NCI-H128 (cell line): Measurements from ENCODE around the gene USP34.
"Not testable (repeated sequence)": the region's sequence is repeated elsewhere in the genome, so short reads cannot be mapped to it uniquely, and the experiment has no call there.

Experiments used
- DNase-seq: peaks from one replicate; lab custom pipeline; 2025; ENCODE audit not compliant: unreplicated experiment; lab: John Stamatoyannopoulos, UW

The USP34 gene, protein sequence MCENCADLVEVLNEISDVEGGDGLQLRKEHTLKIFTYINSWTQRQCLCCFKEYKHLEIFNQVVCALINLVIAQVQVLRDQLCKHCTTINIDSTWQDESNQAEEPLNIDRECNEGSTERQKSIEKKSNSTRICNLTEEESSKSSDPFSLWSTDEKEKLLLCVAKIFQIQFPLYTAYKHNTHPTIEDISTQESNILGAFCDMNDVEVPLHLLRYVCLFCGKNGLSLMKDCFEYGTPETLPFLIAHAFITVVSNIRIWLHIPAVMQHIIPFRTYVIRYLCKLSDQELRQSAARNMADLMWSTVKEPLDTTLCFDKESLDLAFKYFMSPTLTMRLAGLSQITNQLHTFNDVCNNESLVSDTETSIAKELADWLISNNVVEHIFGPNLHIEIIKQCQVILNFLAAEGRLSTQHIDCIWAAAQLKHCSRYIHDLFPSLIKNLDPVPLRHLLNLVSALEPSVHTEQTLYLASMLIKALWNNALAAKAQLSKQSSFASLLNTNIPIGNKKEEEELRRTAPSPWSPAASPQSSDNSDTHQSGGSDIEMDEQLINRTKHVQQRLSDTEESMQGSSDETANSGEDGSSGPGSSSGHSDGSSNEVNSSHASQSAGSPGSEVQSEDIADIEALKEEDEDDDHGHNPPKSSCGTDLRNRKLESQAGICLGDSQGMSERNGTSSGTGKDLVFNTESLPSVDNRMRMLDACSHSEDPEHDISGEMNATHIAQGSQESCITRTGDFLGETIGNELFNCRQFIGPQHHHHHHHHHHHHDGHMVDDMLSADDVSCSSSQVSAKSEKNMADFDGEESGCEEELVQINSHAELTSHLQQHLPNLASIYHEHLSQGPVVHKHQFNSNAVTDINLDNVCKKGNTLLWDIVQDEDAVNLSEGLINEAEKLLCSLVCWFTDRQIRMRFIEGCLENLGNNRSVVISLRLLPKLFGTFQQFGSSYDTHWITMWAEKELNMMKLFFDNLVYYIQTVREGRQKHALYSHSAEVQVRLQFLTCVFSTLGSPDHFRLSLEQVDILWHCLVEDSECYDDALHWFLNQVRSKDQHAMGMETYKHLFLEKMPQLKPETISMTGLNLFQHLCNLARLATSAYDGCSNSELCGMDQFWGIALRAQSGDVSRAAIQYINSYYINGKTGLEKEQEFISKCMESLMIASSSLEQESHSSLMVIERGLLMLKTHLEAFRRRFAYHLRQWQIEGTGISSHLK (N-terminal part only)

DNA sequence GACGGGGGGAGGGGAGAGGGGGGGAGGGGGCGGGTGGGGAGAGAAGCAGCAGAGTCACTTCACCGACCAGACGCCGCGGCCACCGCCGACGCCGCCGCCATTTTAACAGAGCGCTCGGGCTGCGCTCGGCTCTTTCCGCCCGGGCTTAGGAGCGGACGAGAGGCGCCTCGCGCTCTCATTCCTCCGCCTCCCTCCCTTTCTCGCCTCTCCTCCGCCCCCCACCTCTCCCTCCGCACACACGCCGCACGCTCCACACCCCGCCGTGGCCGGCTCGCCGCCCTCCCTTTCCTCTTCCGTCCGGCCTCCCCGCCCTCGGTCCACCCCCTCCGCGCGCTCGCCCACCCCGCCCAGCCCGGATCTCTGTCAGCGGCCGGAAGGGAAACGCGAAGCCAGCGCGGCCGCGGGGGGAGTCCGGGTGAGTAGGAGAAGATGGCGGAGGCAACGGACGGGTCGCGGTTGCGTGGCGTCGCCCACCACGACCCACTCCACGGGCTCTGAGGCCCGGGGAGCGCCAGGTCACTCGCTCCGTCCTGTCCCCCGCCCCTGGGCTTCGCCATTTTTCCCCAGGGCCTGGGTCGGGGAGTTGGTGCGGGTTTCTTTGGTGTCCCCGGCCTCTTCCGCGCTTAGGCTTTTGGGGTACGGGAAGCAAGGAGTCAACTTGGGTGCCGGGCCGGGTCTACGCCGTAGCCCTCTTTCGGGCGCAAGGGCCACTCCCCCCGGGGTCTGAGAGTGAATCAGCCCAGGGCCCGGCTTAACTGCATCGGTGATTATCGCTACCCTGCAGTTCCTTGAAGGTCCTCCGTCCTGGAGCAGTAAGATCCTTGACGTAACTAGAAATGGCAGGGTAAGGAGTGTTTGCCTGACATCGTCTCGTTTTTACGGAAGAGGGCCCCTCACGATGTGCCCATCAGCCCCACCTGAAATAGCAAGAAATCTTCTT is at the start of gene USP34:
Gene USP34 (minus strand): TSS at position 123 of the 940 bp plus-strand sequence. CDS start 395 bp downstream, outside the sequence.
- peak; percentile 56 for DNase-seq

DNA sequence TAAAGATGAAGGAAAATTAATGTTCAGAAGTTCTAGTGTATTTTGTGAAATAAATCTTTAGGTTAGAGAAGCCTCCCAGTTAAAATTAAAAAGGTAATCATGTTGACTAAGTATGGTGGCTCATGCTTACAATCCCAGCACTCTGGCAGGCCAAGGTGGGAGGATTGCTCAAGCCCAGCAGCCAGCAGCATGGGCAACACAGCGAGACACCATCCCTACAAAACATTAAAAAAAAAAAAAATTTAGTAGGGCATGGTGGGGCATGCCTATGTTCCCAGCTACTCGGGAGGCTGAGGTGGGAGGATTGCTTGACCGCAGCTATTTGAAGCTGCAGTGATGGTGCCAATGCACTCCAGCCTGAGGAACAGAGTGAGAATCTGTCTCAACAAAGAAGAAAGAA is 49.4 kb upstream of the USP34 start:
- no peak for DNase-seq

DNA sequence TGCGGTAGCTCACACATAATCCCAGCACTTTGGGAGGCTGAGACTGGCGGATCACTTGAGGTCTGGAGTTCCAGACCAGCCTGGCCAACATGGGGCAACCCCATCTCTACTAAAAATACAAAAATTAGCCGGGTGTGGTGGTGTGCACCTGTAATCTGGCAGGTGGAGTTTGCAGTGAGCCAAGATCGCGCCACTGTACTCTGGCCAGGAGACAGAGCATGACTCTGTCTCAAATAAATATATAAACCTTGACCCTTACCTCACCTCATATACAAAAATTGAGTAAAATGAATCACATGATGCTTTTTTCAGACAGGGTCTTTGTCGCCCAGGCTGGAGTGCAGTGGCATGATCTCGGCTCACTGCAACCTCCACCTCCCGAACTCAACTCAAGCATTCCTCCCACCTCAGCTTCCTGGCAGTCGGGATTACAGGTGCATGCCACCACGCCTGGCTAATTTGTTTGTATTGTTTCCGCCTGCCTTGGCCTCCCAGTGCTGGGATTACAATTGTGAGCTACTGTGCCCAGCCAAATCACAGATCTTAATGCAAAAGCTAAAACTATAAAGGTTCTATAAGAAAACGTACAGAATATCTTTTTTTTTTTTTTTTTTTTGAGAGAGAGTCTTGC is 42.0 kb upstream of the USP34 start:
- DNase-seq = no peak

DNA sequence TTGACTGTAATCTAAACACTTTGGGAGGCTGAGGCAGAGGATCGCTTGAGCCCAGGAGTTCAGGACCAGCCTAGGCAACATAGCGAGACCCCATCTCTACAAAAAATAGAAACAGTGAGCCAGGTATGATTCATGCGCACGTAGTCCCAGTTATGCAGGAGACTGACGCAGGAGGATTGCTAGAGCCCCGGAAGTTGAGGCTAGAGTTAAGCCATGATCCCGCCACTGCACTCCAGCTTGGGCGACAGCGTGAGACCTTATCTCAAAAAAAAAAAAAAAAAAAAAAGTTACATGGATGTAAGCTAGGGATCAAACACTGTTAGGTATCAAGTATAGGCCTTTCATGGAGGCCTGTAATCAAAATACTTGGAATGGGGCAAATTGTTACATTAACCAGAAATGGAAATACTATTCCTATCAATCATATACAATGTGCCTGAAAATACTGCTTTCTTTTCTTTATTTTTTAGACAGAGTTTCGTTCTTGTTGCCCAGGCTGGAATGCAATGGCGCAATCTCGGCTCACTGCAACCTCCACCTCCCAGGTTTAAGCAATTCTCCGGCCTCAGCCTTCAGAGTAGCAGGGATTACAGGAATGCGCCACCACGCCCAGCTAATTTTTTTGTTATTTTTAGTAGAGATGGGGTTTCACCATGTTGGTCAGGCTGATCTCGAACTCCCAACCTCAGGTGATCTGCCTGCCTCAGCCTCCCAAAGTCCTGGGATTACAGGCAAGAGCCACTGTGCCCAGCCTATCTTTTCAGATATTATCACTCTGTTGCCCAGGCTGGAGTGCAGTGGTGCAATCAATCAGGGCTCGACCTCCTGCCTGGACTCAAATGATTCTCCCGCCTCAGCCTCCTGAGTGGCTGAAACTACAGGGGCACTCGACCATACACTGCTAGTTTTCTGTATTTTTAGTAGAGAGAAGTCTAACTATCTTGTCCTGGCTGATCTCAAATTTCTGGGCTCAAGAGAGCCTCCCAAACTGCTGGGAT is 40.1 kb upstream of the USP34 start:
- DNase-seq = no peak

DNA sequence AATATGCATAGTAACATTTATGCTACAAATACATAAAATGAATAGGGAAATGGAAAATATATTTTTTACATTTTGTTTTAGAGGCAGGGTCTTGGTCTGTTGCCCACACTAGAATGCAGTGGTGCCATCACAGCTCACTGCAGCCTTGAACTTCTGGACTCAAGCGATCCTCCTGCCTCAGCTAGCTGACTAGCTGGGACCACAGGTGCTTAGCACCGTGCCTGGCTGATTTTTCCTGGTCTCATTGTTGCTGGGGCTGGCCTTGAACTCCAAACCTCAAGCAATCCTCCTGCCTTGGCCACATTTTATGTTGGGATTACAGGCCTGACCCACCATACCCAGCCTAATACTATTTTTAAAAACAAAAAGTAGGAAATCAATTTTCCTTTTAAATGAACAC is 34.1 kb upstream of the USP34 start:
- DNase-seq = no peak

DNA sequence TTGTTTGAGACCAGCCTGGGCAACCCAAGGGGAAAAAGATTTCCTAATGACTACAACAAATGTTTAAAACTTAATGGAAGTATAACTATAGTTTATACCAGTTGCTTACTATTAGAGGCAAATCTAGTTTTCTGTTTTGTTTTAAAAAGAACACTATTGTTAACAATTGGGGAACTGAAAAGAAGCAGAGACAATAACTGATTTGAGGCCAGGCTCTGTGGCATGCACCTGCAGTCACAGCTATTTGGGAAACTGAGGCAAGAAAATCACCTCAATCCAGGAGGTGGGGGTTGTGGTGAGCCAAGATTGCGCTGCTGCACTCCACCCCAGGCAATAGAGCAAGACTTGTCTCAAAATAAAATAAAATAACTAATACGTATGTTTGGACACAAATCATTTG is 28.2 kb upstream of the USP34 start:
- no peak for DNase-seq

DNA sequence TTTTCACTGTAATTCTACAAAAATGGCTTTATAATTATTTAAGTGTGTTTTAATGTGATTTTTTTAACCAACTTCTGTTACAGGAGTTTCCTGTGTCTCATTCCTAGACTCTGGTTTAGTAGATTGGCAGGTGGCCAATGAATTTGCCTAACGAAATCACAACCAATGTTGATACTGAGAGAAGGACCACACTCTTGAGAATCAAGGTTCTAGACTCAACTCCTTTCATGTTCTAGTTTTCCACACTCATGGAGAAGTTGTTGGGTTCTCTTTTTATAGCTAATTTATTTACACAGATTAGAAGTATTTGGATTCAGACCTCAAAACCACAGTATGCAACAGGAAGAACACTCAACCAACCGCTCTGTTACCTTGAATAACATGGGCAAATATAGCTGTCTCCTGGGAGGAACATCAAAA is 22.6 kb upstream of the USP34 start:
- no peak for DNase-seq

DNA sequence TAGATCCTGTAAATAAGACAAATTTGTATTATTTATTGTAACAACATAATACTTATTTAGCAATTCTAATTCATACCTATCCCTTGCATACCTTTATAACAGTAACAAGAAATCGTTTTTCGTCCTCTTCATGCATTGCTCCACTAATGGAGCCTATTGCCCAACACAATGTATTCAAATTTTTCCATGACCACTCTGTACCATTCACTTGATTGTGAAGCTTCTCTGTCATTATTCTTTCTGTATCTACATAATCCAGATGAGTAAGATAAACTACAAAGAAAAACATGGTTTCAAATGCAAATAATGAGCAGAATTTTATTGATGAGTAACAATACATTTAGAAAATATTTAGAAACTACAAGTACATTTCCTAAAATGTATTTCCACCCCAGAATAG is 21.6 kb upstream of the USP34 start:
- no peak for DNase-seq

DNA sequence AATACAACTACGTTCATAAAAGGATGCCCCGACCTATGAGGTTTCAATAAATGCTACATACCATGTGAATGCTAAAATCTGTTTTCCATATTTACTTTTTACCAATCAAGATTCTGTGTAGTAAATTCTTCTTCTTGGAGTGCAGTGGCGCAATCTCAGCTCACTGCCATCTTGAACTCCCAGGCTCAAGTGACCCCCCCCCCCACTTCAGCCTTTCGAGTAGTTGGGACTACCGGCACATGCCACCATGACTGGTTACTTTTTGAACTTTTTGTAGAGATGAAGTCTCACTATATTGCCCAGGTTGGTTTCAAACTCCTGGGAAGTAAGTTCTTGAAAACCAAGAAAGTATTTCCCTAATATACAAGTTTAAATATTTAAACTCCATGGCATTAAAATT is 14.4 kb upstream of the USP34 start:
- no peak for DNase-seq

DNA sequence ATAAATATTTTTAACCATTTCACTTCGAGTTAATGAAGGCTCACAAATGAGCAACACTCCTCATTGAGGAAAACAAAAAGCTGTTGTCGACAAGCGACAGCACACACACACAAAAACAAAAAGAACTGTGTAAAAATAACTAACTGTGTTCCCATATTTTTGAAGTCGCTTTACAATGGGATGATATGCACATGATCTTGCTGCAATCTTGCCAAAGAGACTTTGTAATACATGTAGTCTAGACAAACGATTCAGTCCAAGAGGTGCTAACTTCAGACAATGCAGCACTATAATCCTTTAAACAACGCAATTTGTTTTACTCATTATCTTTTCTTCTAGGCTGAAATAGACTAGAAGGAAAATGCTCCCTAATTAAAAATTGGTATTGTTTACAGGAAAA is 7.2 kb upstream of the USP34 start:
- DNase-seq = no peak

DNA sequence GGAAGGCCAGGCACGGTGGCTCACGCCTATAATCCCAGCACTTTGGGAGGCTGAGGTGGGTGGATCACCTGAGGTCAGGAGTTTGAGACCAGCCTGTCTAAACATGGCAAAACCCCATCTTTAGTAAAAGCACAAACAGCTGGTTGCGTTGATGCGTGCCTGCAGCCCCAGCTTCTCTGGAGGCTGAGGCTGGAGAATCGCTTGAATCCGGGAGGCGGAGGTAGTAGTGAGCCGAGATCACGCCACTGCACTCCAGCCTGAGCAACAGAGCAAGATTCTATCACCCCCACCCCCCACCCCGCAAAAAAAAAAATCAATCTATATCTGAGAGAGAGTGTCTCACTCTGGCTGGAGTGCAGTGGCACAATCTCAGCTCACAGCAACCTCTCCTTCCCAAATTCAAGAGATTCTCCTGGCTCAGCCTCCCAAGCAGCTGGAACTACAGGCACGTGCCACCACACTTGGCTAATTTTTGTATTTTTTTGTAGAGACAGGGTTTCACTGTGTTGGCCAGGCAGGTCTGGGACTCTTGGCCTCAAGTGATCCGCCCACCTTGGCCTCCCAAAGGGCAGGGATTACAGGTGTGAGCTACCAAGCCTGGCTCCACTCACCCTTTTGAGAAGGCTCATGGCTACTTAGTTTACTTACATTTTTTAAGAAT is 6.2 kb upstream of the USP34 start:
- not testable (repeated sequence) for DNase-seq

DNA sequence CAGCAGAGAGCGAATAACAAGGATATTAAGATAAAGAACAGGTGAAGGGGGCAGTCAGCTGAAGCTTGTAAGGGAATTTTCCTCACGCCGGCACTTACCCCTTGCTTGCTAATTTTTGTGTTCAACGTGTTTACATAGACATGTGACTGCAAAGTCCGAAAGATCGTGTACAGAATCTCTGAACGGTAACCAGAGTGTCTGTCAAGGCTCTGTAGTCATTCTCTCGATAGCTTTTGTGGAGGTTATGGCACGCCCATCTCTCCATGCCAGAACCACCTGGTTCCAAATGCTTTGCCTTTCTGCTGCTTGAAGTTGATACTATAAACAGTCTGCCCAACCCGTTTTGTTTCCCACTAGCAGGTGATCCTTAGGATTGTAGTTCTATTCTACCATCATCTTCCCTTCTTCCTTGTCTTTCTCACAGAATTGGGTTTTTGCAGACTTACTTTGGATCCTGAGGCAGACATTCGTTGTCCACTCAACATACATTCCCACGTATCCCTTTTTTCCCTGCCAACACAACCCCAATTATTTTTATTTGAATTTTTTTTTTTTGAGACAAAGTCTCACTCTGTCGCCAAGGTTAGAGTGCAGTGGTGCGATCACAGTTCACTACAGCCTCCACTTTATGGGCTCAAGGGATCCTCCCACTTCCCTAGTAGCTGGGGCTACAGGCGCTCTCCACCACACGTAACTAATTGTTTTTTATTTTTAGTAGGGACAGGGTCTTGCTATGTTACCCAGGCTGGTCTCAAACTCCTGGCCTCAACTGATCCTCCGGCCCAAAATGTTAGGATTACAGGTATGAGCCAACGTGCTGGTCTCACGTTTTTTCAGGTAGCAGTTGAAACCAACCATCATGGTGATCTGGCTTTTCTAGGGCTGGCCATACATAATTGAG is 1.3 kb upstream of the USP34 start:
- no peak for DNase-seq

DNA sequence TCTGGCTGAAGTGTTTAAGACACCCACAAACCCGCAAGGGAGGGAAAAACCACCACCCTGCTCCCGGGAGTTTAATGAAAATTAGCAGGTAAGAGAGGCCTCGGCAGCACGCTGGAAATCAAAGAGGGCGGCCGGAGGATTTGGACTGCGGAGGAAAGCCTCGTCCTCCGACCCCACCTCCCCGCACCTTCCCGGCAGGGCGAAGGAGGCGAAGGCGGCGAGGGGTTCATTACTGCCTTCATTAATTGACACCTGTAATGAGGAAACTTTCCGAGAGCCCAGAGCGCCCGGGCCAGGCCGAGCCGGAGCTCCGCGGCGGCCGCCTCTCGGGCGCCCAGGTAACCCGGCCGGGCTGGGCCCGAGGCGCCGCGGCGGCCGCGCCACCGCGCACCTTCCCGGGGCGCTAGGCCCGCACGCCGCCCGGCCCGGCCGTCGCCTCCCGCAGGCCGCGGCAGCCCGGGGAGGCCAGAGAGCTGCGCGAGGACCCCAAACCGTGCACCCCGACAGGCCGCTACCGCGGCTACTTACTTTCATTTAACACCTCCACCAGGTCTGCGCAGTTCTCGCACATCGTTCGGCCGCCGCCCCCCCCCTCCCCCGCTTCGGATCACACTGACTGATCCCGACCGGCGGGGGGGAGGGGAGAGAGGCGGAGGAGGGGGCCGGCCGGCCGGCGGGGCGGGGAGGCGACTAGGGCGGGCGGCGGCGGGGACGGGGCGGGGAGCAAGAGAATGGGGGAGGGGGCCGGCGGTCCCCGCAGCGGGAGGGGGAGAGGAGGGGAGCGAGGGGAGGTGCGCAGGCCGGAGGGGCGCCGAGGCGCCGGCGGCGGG is 550 bp downstream of the USP34 start:
- peak; percentile 34 for DNase-seq

DNA sequence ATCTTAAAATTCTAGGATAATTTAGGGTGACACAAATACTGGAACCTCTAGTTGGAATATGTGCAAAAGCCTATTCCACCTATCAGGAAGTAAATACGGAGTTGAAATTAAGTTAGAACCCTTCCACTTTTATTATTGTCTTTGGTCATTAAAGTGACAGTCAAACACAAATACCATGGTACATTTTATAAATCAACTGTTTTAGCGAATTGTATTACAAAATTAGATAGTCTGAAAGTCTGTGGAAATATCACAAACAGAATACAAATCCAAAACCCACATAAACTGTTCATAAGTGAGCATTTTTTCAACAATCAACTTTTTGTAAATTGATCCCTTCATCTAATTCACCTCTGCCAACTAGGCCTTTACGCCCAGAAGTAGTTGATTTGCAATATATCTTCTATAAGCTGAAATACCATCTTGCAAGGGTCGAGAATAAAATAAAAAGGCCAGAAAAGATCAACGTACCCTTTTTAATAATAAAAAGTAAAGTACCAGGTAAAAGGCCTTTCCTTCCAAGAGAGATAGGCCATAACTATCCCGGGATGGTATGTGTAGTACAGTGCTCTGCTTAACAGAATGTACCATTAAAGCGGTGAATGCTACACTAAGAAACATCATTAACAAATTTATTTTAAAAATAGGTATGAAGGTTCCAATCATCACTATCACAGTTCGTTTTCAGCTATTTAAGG is 1.3 kb downstream of the USP34 start:
- DNase-seq = no peak

DNA sequence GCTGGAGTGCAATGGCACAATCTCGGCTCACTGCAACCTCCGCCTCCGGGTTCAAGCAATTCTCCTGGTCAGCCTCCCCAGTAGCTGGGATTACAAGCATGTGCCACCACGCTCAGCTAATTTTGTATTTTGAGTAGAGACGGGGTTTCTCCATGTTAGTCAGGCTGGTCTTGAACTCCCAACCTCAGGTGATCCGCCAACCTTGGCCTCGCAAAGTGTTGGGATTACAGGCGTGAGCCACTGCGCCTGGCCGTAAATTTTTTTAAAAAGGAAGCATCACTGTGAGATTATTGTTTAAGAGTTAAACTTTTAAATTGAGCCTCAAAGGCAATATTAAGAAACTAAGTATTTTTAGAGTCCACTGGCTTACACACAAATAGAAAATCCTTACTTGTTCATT is 2.7 kb downstream of the USP34 start:
- DNase-seq = not testable (repeated sequence)

DNA sequence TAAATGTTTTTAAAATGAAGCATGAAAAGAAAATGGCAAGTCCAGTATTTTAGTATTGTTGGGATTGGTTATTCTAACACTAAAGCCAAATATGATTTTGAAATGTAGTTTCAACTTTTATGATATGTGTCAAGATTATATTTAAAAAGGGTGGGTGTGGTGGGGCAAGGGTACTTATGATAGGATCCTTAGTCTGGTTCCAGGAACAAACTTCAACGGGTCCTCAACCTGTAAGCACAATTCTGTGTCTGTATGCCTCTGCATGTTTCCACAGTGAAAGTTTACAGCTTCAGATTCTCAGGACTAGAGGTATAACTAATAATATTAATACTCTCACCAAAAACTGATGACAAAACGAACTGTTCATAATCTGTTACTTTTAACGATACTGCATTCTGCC is 5.8 kb downstream of the USP34 start:
- no peak for DNase-seq
